ENCODE data around the gene TMEM53.
A peak's percentile ranks its signal among the peaks of the same experiment; 100 is the strongest.

TMEM53 gene

GRCh38 chr1:44647896-44648295 is 26.4 kb downstream of the TMEM53 start:
- Histone ChIP-seq H3K23ac (ENCODE audit: low read depth, low read length, poor library complexity) (no peak overlapping the region), H4K8ac (ENCODE audit: low read depth, low read length) (no peak overlapping the region), H3K4ac (ENCODE audit: low read length) (no peak overlapping the region), H2BK120ac (ENCODE audit: low read depth, low read length) (no peak overlapping the region), H3K36me3 (replicated peaks in 1 of 2; ENCODE audit: control insufficient read depth in 2 of 2, insufficient read depth in 2 of 2, low read length in 2 of 2) (peaks cover 55 to 99% of the 10 kb centered on the region in 2 donors), H3K9ac (ENCODE audit: low read depth, low read length, poor library complexity) (no peak overlapping the region), H3K4me1 (ENCODE audit: control insufficient read depth in 2 of 2, insufficient read depth in 1 of 2, low read depth in 1 of 2, low read length in 2 of 2) (peaks cover 0 to 12% of the 10 kb centered on the region in 2 donors), H4K91ac (ENCODE audit: low read depth, low read length, poor library complexity) (no peak overlapping the region), H3K27ac (replicated peaks; ENCODE audit: low read length) (no peak overlapping the region), H2BK5ac (ENCODE audit: low read length) (no peak overlapping the region), H3K79me1 (ENCODE audit: low read depth, low read length) (no peaks in the 10 kb centered on the region), H3K27me3 (ENCODE audit: control insufficient read depth in 3 of 3, insufficient read depth in 3 of 3, low read depth in 1 of 3, low read length in 3 of 3) (no peaks in the 10 kb centered on the region), H3K9me3 (replicated peaks in 1 of 2; ENCODE audit: control insufficient read depth in 2 of 2, insufficient read depth in 1 of 2, low read depth in 1 of 2, low read length in 2 of 2) (no peaks in the 10 kb centered on the region), H2BK12ac (ENCODE audit: low read length) (no peak overlapping the region), H3K18ac (ENCODE audit: low read length) (no peak overlapping the region), H2AK5ac (ENCODE audit: low read depth, low read length) (no peak overlapping the region), H3K4me3 (ENCODE audit: low read length in 2 of 2) (no peak overlapping the region), H3K4me2 (ENCODE audit: insufficient read depth, low read length, poor library complexity, severe bottlenecking) (no peak overlapping the region), H3K14ac (ENCODE audit: low read length) (no peak overlapping the region), H2BK15ac (ENCODE audit: low read length) (no peak overlapping the region), H2AFZ (ENCODE audit: low read length) (no peak overlapping the region)
- no peak for DNase-seq (ENCODE audit: low spot score)
- WGBS, 2 donors (ENCODE audit: extremely low coverage in 2 of 2, insufficient read length in 2 of 2, insufficient replicate concordance in 1 of 2), result no CpG with 5 or more reads among the region's 2 CpGs

- Histone ChIP-seq H3K18ac (ENCODE audit: low read length) (no peak overlapping the region), H3K27me3 (ENCODE audit: control insufficient read depth in 3 of 3, insufficient read depth in 3 of 3, low read depth in 1 of 3, low read length in 3 of 3) (no peaks in the 10 kb centered on the region), H3K79me1 (ENCODE audit: low read depth, low read length) (no peaks in the 10 kb centered on the region), H2BK5ac (ENCODE audit: low read length) (no peak overlapping the region), H2AK5ac (ENCODE audit: low read depth, low read length) (no peak overlapping the region), H2BK120ac (ENCODE audit: low read depth, low read length) (no peak overlapping the region), H3K4me1 (ENCODE audit: control insufficient read depth in 2 of 2, insufficient read depth in 1 of 2, low read depth in 1 of 2, low read length in 2 of 2) (peaks cover 0 to 12% of the 10 kb centered on the region in 2 donors), H3K4ac (ENCODE audit: low read length) (no peak overlapping the region), H4K91ac (ENCODE audit: low read depth, low read length, poor library complexity) (no peak overlapping the region), H3K23ac (ENCODE audit: low read depth, low read length, poor library complexity) (peak overlapping the region; percentile 52), H3K9me3 (replicated peaks in 1 of 2; ENCODE audit: control insufficient read depth in 2 of 2, insufficient read depth in 1 of 2, low read depth in 1 of 2, low read length in 2 of 2) (no peaks in the 10 kb centered on the region), H3K9ac (ENCODE audit: low read depth, low read length, poor library complexity) (no peak overlapping the region), H4K8ac (ENCODE audit: low read depth, low read length) (no peak overlapping the region), H2BK15ac (ENCODE audit: low read length) (no peak overlapping the region), H3K27ac (replicated peaks; ENCODE audit: low read length) (no peak overlapping the region), H3K36me3 (replicated peaks in 1 of 2; ENCODE audit: control insufficient read depth in 2 of 2, insufficient read depth in 2 of 2, low read length in 2 of 2) (peaks cover 67 to 100% of the 10 kb centered on the region in 2 donors), H3K4me2 (ENCODE audit: insufficient read depth, low read length, poor library complexity, severe bottlenecking) (no peak overlapping the region), H3K4me3 (ENCODE audit: low read length in 2 of 2) (no peak overlapping the region), H2AFZ (ENCODE audit: low read length) (no peak overlapping the region), H2BK12ac (ENCODE audit: low read length) (no peak overlapping the region), H3K14ac (ENCODE audit: low read length) (no peak overlapping the region)
- DNase-seq (ENCODE audit: low spot score), result no peak
- no CpG with 5 or more reads among the region's 28 CpGs for WGBS, 2 donors (ENCODE audit: extremely low coverage in 2 of 2, insufficient read length in 2 of 2, insufficient replicate concordance in 1 of 2)
Observed at GRCh38 chr1:44646261-44647110, 27.8 kb downstream of the TMEM53 start.

- H3K18ac ChIP-seq (ENCODE audit: low read length), result no peak overlapping the region
- H3K36me3 ChIP-seq (replicated peaks in 1 of 2; ENCODE audit: control insufficient read depth in 2 of 2, insufficient read depth in 2 of 2, low read length in 2 of 2), result peaks cover 67 to 100% of the 10 kb centered on the region in 2 donors
- H3K27ac ChIP-seq (replicated peaks; ENCODE audit: low read length), result no peak overlapping the region
- H2BK12ac ChIP-seq (ENCODE audit: low read length), result no peak overlapping the region
- H3K4me1 ChIP-seq (ENCODE audit: control insufficient read depth in 2 of 2, insufficient read depth in 1 of 2, low read depth in 1 of 2, low read length in 2 of 2), result peaks cover 2 to 11% of the 10 kb centered on the region in 2 donors
- H3K27me3 ChIP-seq (ENCODE audit: control insufficient read depth in 3 of 3, insufficient read depth in 3 of 3, low read depth in 1 of 3, low read length in 3 of 3), result no peaks in the 10 kb centered on the region
- H4K91ac ChIP-seq (ENCODE audit: low read depth, low read length, poor library complexity), result no peak overlapping the region
- H2AK5ac ChIP-seq (ENCODE audit: low read depth, low read length), result no peak overlapping the region
- H2BK120ac ChIP-seq (ENCODE audit: low read depth, low read length), result no peak overlapping the region
- H2AFZ ChIP-seq (ENCODE audit: low read length), result no peak overlapping the region
- peak overlapping the region; percentile 52 for H3K23ac ChIP-seq (ENCODE audit: low read depth, low read length, poor library complexity)
- H3K9ac ChIP-seq (ENCODE audit: low read depth, low read length, poor library complexity), result no peak overlapping the region
- H3K79me1 ChIP-seq (ENCODE audit: low read depth, low read length), result no peaks in the 10 kb centered on the region
- H2BK5ac ChIP-seq (ENCODE audit: low read length), result no peak overlapping the region
- no peaks in the 10 kb centered on the region for H3K9me3 ChIP-seq (replicated peaks in 1 of 2; ENCODE audit: control insufficient read depth in 2 of 2, insufficient read depth in 1 of 2, low read depth in 1 of 2, low read length in 2 of 2)
- no peak for DNase-seq (ENCODE audit: low spot score)
- H4K8ac ChIP-seq (ENCODE audit: low read depth, low read length), result no peak overlapping the region
- no peak overlapping the region for H3K4ac ChIP-seq (ENCODE audit: low read length)
- no peak overlapping the region for H3K4me2 ChIP-seq (ENCODE audit: insufficient read depth, low read length, poor library complexity, severe bottlenecking)
- H3K4me3 ChIP-seq (ENCODE audit: low read length in 2 of 2), result no peak overlapping the region
- WGBS, 2 donors (ENCODE audit: extremely low coverage in 2 of 2, insufficient read length in 2 of 2, insufficient replicate concordance in 1 of 2), result no CpG with 5 or more reads among the region's 18 CpGs
- H2BK15ac ChIP-seq (ENCODE audit: low read length), result no peak overlapping the region
- no peak overlapping the region for H3K14ac ChIP-seq (ENCODE audit: low read length)
Observed at GRCh38 chr1:44645476-44646244, 28.6 kb downstream of the TMEM53 start.

- Histone ChIP-seq H3K4me3 (ENCODE audit: low read length in 2 of 2) (no peak overlapping the region), H3K27ac (replicated peaks; ENCODE audit: low read length) (no peak overlapping the region)
- no peak for DNase-seq (ENCODE audit: low spot score)
Observed at GRCh38 chr1:44644806-44645205, 29.5 kb downstream of the TMEM53 start.

More at GRCh38 chr1:44644806-44645205, 29.5 kb downstream of the TMEM53 start:
- Histone ChIP-seq H3K79me1 (ENCODE audit: low read depth, low read length) (no peaks in the 10 kb centered on the region), H3K14ac (ENCODE audit: low read length) (no peak overlapping the region), H2BK15ac (ENCODE audit: low read length) (no peak overlapping the region), H2AFZ (ENCODE audit: low read length) (no peak overlapping the region), H3K9me3 (replicated peaks in 1 of 2; ENCODE audit: control insufficient read depth in 2 of 2, insufficient read depth in 1 of 2, low read depth in 1 of 2, low read length in 2 of 2) (no peaks in the 10 kb centered on the region), H3K9ac (ENCODE audit: low read depth, low read length, poor library complexity) (no peak overlapping the region), H3K18ac (ENCODE audit: low read length) (no peak overlapping the region), H2AK5ac (ENCODE audit: low read depth, low read length) (no peak overlapping the region), H2BK5ac (ENCODE audit: low read length) (no peak overlapping the region), H3K23ac (ENCODE audit: low read depth, low read length, poor library complexity) (no peak overlapping the region), H4K8ac (ENCODE audit: low read depth, low read length) (no peak overlapping the region), H3K36me3 (replicated peaks in 1 of 2; ENCODE audit: control insufficient read depth in 2 of 2, insufficient read depth in 2 of 2, low read length in 2 of 2) (peaks cover 65 to 100% of the 10 kb centered on the region in 2 donors), H2BK120ac (ENCODE audit: low read depth, low read length) (no peak overlapping the region), H2BK12ac (ENCODE audit: low read length) (no peak overlapping the region), H3K27me3 (ENCODE audit: control insufficient read depth in 3 of 3, insufficient read depth in 3 of 3, low read depth in 1 of 3, low read length in 3 of 3) (no peaks in the 10 kb centered on the region), H3K4me1 (ENCODE audit: control insufficient read depth in 2 of 2, insufficient read depth in 1 of 2, low read depth in 1 of 2, low read length in 2 of 2) (peaks cover 2 to 6% of the 10 kb centered on the region in 2 donors), H3K4me2 (ENCODE audit: insufficient read depth, low read length, poor library complexity, severe bottlenecking) (no peak overlapping the region), H3K4ac (ENCODE audit: low read length) (no peak overlapping the region), H4K91ac (ENCODE audit: low read depth, low read length, poor library complexity) (no peak overlapping the region)
- no CpG with 5 or more reads among the region's 7 CpGs for WGBS, 2 donors (ENCODE audit: extremely low coverage in 2 of 2, insufficient read length in 2 of 2, insufficient replicate concordance in 1 of 2)

Measured in neuronal stem cell (in vitro differentiated cells).